Lung (tissue), 12 donors: Measurements from ENCODE around the gene IL34. TPM values are rescaled to one million over a fixed set of nuclear protein-coding genes. Genes with fewer than 3 reads are reported as not detected.

Source experiments
- ATAC-seq: fragments of 200-7000 bp; cut with Tn5 transposase; one replicate; pipeline ENCODE4 v1.9.1; 2020; ENCODE audit warnings: moderate number of reproducible peaks; ENCODE audit not compliant: insufficient read depth, low FRiP score
- DNase-seq, 3 donors: peaks; one replicate each; pipeline ENCODE4 v3.0.0-alpha.2; 2013 to 2017
- H3K27ac ChIP-seq, 2 donors: one replicate each; pipeline ENCODE4 v1.5.1; 2013; ENCODE audit warnings: mild to moderate bottlenecking in 2 of 2, moderate library complexity in 2 of 2, control low read depth in 1 of 2, inconsistent platforms in 1 of 2, low read depth in 1 of 2, low read length in 1 of 2
- H3K27me3 ChIP-seq, 3 donors: one replicate each; pipeline ENCODE4 v1.5.1; 2013; ENCODE audit warnings: low read length in 2 of 3; ENCODE audit not compliant: control insufficient read depth in 3 of 3, insufficient read depth in 3 of 3
- H3K36me3 ChIP-seq, 4 donors: one replicate each; pipeline ENCODE4 v1.5.1; 2013; ENCODE audit warnings: low read length in 4 of 4, mild to moderate bottlenecking in 1 of 4, moderate library complexity in 1 of 4; ENCODE audit not compliant: control insufficient read depth in 4 of 4, insufficient read depth in 4 of 4
- H3K4me1 ChIP-seq, 5 donors: one replicate each; pipeline ENCODE4 v1.5.1; 2013; ENCODE audit warnings: low read length in 5 of 5, mild to moderate bottlenecking in 2 of 5, moderate library complexity in 1 of 5; ENCODE audit not compliant: control insufficient read depth in 5 of 5, insufficient read depth in 5 of 5
- H3K4me3 ChIP-seq: one replicate; pipeline ENCODE4 v1.5.1; 2013; ENCODE audit warnings: mild to moderate bottlenecking, control low read depth, moderate library complexity
- H3K9ac ChIP-seq, 2 donors: one replicate each; pipeline ENCODE4 v1.5.1; 2013; ENCODE audit warnings: low read length in 2 of 2, control low read depth in 1 of 2; ENCODE audit not compliant: insufficient read depth in 1 of 2
- H3K9me3 ChIP-seq, 4 donors: one replicate each; pipeline ENCODE4 v1.5.1; 2013; ENCODE audit warnings: low read length in 3 of 4, mild to moderate bottlenecking in 1 of 4, moderate library complexity in 1 of 4; ENCODE audit not compliant: control insufficient read depth in 4 of 4, insufficient read depth in 3 of 4
- WGBS, 2 donors: extraction: QIAGEN DNeasy Blood & Tissue Kit; methylation state at CpG; one replicate each; pipeline ENCODE4 v1.1.7; 2013; 5-methylcytosine and 5-hydroxymethylcytosine counted together
- polyA plus RNA-seq, 2 donors: library from polyadenylated mRNA; stranded (reverse); fragments of 200-250 nt; gene quantifications; one replicate each; pipeline ENCODE4 v1.2.1, GENCODE V29; 2013
- total RNA-seq, 2 donors: library from RNA; depleted of rRNA in 1 of 2; stranded (reverse); fragments of >200 nt in 1 of 2; gene quantifications; one replicate each; pipeline ENCODE4 v1.2.1, GENCODE V29; 2014 to 2021
- TF ChIP-seq, protein P1 (sequence below): IDR thresholded peaks from 2 replicates; pipeline ENCODE4 v1.5.1; 2012; ENCODE audit warnings: mild to moderate bottlenecking; ENCODE audit errors: control extremely low read depth, extremely low read depth
- donor health status: control.
- donor health status: control.
- donor health status: Bipolar disorder and iron deficiency.
- donor health status: healthy.
- donor health status: DM: yes; HTN: yes; CAD: no.

IL34 gene
- total and polyA plus RNA-seq, 4 donors, result 1.5 to 13.0 (median 7.1) TPM

DNA sequence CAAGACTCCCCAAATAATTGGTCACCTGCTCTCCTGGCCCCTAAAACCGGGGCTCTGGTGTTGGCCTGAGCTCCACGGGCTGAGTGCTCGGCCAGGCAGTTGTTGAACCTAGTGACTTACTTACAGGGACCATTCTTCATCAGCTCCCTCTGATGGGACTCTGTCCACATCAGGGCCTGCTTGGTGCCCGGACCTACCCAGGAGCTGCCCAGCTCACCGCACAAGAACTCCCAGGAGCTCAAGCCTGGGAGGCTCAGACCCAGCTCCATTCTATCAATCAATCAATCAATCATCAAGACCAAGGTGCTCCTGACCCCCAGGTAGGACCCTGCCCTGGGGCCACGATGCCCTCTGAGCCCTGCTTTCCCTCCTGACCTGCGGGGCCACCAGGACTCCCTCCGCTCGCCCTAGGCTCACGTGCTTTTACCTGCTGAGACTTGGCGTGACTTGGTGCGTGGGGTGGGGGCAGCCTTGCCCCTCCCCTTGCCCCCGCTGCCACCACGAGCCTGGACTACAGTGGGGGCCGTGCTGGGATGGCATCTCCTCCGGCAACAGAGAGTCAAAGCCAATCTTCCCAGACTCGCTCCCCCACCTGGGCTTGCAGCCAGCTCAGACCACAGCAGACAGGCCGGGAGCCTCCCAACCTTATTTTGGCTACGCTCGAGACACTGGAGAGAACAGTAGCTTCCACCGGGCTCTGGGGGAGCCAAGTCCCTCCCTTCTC lies 15.7 kb downstream of the IL34 start:
- peaks cover 0 to 2% (median 0%) of the 10 kb centered on the region in 3 donors for H3K27me3 ChIP-seq
- ATAC-seq (no peak), DNase-seq (peak; percentile 41 to 62 (median 51))
- H3K4me3 ChIP-seq, result no peak overlapping the region
- H3K9me3 ChIP-seq, result no peaks in the 10 kb centered on the region
- no peak overlapping the region for H3K9ac ChIP-seq
- TF ChIP-seq, protein P1, sequence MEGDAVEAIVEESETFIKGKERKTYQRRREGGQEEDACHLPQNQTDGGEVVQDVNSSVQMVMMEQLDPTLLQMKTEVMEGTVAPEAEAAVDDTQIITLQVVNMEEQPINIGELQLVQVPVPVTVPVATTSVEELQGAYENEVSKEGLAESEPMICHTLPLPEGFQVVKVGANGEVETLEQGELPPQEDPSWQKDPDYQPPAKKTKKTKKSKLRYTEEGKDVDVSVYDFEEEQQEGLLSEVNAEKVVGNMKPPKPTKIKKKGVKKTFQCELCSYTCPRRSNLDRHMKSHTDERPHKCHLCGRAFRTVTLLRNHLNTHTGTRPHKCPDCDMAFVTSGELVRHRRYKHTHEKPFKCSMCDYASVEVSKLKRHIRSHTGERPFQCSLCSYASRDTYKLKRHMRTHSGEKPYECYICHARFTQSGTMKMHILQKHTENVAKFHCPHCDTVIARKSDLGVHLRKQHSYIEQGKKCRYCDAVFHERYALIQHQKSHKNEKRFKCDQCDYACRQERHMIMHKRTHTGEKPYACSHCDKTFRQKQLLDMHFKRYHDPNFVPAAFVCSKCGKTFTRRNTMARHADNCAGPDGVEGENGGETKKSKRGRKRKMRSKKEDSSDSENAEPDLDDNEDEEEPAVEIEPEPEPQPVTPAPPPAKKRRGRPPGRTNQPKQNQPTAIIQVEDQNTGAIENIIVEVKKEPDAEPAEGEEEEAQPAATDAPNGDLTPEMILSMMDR, result no peak
- H3K36me3 ChIP-seq, result peaks cover 14 to 42% (median 23%) of the 10 kb centered on the region in 4 donors
- H3K4me1 ChIP-seq, result no peaks in the 10 kb centered on the region
- H3K27ac ChIP-seq, result no peak overlapping the region
- WGBS, 2 donors, result 81 to 84% methylated on average over 21 of the region's 21 CpGs

DNA sequence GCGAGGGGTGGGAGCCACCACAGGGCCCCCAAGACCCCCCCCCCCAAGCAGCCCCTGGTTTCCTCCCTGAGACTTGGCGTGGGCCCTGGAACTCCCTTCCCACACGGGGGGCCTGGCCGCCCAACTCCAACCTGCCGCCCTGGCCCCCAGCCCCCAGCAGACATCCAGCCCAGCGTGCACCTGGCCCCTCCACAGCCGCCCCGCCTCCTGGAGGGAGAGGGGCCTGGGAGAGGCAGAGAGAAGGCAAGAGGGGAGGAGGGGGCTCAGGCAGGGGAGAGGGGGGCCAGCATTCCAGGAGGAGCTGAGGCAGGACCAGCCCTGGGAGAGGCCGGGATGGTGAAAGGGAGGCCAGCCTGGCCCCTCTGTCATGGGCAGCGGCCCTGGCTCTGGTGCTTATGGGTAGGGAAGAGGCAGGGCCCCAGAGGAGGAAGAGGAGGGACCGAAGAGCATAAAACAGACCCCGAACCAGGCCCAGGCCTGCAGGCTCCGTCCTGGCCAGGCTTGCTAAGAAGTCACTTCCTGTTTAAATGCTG lies 16.7 kb downstream of the IL34 start:
- ATAC-seq (no peak), DNase-seq (no peak)
- Histone ChIP-seq H3K9me3 (no peaks in the 10 kb centered on the region), H3K36me3 (peaks cover 14 to 43% (median 27%) of the 10 kb centered on the region in 4 donors), H3K27ac (no peak overlapping the region), H3K4me3 (no peak overlapping the region), H3K9ac (no peak overlapping the region), H3K27me3 (peaks cover 0 to 2% (median 0%) of the 10 kb centered on the region in 3 donors), H3K4me1 (no peaks in the 10 kb centered on the region)
- 90 to 91% methylated on average over 13 of the region's 13 CpGs for WGBS, 2 donors
- TF ChIP-seq, protein P1, result no peak

DNA sequence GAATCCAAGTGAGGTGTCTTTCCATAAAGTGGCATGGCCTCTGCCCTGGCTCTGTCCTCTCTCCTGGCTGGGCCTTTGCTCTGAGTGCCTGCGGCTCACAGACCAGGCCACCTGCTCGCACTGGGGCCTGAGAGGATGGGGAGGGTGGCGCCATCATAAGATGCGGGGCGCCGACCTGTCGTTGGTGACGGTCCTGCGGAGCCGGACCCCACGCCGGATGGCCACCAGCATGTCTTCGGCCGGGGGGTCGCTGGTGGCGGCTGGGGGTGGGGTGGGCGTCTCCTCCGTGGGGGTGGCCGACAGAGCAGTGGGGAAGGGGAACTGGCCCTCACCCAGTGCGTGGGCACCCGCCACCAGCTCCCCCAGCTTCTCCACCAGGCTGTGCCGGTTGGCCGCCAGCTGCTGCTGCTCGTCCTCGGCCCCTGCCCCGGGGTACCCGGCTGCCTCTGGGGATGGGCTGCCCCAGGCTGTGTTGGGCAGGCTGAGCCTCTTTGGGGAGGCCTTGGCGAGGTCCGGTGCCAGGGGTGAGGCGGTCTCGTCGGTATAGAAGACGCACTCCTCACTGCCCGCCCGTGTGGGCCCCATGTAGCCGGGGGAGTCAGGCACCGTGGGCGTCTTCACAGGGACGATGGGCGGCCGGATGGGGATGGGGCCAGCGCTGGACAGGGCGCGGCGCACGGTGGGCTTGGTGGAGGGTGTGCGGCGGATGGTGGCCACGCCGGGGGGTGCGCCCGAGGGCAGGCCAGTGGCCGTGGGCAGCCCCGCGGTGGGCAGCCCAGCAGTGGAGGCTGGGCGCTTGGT lies 17.4 kb downstream of the IL34 start:
- no peak overlapping the region for H3K9ac ChIP-seq
- no peak overlapping the region for H3K4me3 ChIP-seq
- H3K9me3 ChIP-seq, result no peaks in the 10 kb centered on the region
- peaks cover 0 to 2% (median 0%) of the 10 kb centered on the region in 3 donors for H3K27me3 ChIP-seq
- TF ChIP-seq, protein P1, result no peak
- H3K36me3 ChIP-seq, result peaks cover 19 to 48% (median 34%) of the 10 kb centered on the region in 4 donors
- no peak overlapping the region for H3K27ac ChIP-seq
- no peak for DNase-seq
- WGBS, 2 donors, result 95 to 96% methylated on average over 56 of the region's 56 CpGs
- H3K4me1 ChIP-seq, result no peaks in the 10 kb centered on the region
- no peak for ATAC-seq
